ENCODE results near the gene CCHCR1. TPM values are rescaled to one million over a fixed set of nuclear protein-coding genes. Genes with fewer than 3 reads are reported as not detected.

CCHCR1 gene
- polyA plus RNA-seq, 2 of the 4 experiments (the other 2 are of a cell fraction), result 7.4 to 15.3 TPM

- 96% methylated on average over 5 of the region's 5 CpGs for WGBS (ENCODE audit: missing lambda C conversion rate)
- ATAC-seq (no peak), FAIRE-seq (no peak), DNase-seq (ENCODE audit: low read depth in 1 of 2, low spot score in 1 of 2) (no peak)
- TF ChIP-seq CBX8 (IDR thresholded peaks at IDR 0.05) (no peak), ESRRA (IDR thresholded peaks at IDR 0.05; ENCODE audit: borderline replicate concordance, low read length) (no peak), NFE2L2 (conservative IDR thresholded peaks at IDR 0.05; ENCODE audit: low read length) (no peak), ZC3H11A (IDR thresholded peaks at IDR 0.05) (no peak), FOSL2 (IDR thresholded peaks at IDR 0.05) (no peak), FOSL2 (CRISPR knock-in tag; IDR thresholded peaks at IDR 0.05) (no peak), CTCF (IDR thresholded peaks at IDR 0.05) (no peak), SMC3 (IDR thresholded peaks at IDR 0.05) (no peak), ELK1 (IDR thresholded peaks at IDR 0.05; ENCODE audit: low read depth, low read length) (no peak), E2F6 (IDR thresholded peaks at IDR 0.05; ENCODE audit: borderline replicate concordance, low read depth) (no peak), CHD2 (IDR thresholded peaks at IDR 0.05; ENCODE audit: low read length, partially characterized antibody) (no peak), KDM5A (IDR thresholded peaks at IDR 0.05) (no peak), GATA3 (IDR thresholded peaks at IDR 0.05; ENCODE audit: borderline replicate concordance) (no peak), HEYL (CRISPR knock-in tag; IDR thresholded peaks at IDR 0.05) (no peak), EHF (CRISPR knock-in tag; IDR thresholded peaks at IDR 0.05) (no peak)
- TF ChIP-seq, protein P1, sequence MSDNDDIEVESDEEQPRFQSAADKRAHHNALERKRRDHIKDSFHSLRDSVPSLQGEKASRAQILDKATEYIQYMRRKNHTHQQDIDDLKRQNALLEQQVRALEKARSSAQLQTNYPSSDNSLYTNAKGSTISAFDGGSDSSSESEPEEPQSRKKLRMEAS (IDR thresholded peaks at IDR 0.05), result no peak
- TF ChIP-seq, protein P2, sequence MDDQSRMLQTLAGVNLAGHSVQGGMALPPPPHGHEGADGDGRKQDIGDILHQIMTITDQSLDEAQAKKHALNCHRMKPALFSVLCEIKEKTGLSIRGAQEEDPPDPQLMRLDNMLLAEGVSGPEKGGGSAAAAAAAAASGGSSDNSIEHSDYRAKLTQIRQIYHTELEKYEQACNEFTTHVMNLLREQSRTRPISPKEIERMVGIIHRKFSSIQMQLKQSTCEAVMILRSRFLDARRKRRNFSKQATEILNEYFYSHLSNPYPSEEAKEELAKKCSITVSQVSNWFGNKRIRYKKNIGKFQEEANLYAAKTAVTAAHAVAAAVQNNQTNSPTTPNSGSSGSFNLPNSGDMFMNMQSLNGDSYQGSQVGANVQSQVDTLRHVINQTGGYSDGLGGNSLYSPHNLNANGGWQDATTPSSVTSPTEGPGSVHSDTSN (IDR thresholded peaks at IDR 0.05), result no peak
- Histone ChIP-seq H3K4me1 (peaks cover 16% of the 10 kb centered on the region), H3K4me2 (no peak overlapping the region), H3K4me3 (no peak overlapping the region), H3K9me3 (no peaks in the 10 kb centered on the region), H3K27ac (no peak overlapping the region)
- ChIA-PET CTCF (interaction anchor here (0.8 kb wide), 1 partner anchor 9 kb away, joined by 4 read pairs; no protein-coding TSS in a partner anchor), POLR2A (no interaction called here)
Observed at GRCh38 chr6:31096656-31097055, 60.9 kb downstream of the CCHCR1 start.

- FAIRE-seq (no peak), ATAC-seq (no peak), DNase-seq (ENCODE audit: low read depth in 1 of 2, low spot score in 1 of 2) (no peak)
- Histone ChIP-seq H3K4me3 (no peak overlapping the region), H3K27ac (no peak overlapping the region), H3K4me2 (no peak overlapping the region), H3K9me3 (no peaks in the 10 kb centered on the region), H3K4me1 (peaks cover 16% of the 10 kb centered on the region)
- WGBS (ENCODE audit: missing lambda C conversion rate), result 69% methylated on average over 3 of the region's 3 CpGs
- TF ChIP-seq JUNB (IDR thresholded peaks at IDR 0.05), result no peak
- no peak for TF ChIP-seq MAFK (IDR thresholded peaks at IDR 0.05; ENCODE audit: partially characterized antibody)
- TF ChIP-seq ZFP36 (IDR thresholded peaks at IDR 0.05; ENCODE audit: borderline replicate concordance, partially characterized antibody), result no peak
- TF ChIP-seq HMGXB4 (CRISPR knock-in tag; IDR thresholded peaks at IDR 0.05; ENCODE audit: borderline replicate concordance), result no peak
- no peak for TF ChIP-seq TP53 (CRISPR knock-in tag; IDR thresholded peaks at IDR 0.05)
- TF ChIP-seq HES2 (IDR thresholded peaks at IDR 0.05), result no peak
- ChIA-PET POLR2A (no interaction called here), CTCF (interaction anchor here (0.8 kb wide), 1 partner anchor 9 kb away, joined by 4 read pairs; no protein-coding TSS in a partner anchor)
Observed at GRCh38 chr6:31096215-31096614, 61.4 kb downstream of the CCHCR1 start.
